ENCODE data around the gene KIFC3. TPM values are rescaled to one million over a fixed set of nuclear protein-coding genes. Genes with fewer than 3 reads are reported as not detected.

KIFC3 gene
- total RNA-seq, 6 donors from 2014 or later = 82.6 to 340 (median 110) TPM

DNA sequence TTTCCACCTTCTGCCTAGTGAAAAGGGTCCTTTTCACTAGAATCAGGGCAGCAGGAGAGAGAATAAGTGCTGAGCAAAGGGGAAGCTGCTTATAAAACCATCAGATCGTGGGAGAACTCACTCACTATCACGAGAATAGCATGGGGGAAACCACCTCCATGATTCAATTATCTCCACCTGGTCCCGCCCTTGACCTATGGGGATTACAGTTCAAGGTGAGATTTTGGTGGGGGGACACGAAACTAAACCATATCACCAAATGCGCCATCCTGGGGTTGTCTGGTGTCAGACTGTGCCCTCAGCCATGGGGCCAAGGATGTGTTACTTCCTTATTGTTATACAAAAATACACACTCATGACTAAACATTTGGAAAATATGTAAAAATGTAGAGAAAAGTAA is 77.1 kb downstream of the KIFC3 start:
- WGBS, 2 donors = 61 to 76% methylated on average over 5 of the region's 5 CpGs
- Histone ChIP-seq H3K9me3 (no peaks in the 10 kb centered on the region), H3K36me3 (no peaks in the 10 kb centered on the region), H3K4me3 (no peak overlapping the region), H3K27me3 (no peaks in the 10 kb centered on the region), H3K4me1 (no peaks in the 10 kb centered on the region), H3K27ac (no peak overlapping the region)
- no peak for DNase-seq
- ATAC-seq (ENCODE audit: low FRiP score in 2 of 2) = no peak
- TF ChIP-seq, protein P1, sequence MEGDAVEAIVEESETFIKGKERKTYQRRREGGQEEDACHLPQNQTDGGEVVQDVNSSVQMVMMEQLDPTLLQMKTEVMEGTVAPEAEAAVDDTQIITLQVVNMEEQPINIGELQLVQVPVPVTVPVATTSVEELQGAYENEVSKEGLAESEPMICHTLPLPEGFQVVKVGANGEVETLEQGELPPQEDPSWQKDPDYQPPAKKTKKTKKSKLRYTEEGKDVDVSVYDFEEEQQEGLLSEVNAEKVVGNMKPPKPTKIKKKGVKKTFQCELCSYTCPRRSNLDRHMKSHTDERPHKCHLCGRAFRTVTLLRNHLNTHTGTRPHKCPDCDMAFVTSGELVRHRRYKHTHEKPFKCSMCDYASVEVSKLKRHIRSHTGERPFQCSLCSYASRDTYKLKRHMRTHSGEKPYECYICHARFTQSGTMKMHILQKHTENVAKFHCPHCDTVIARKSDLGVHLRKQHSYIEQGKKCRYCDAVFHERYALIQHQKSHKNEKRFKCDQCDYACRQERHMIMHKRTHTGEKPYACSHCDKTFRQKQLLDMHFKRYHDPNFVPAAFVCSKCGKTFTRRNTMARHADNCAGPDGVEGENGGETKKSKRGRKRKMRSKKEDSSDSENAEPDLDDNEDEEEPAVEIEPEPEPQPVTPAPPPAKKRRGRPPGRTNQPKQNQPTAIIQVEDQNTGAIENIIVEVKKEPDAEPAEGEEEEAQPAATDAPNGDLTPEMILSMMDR (IDR thresholded peaks at IDR 0.05) = no peak
- TF ChIP-seq POLR2A (IDR thresholded peaks at IDR 0.05) (no peak), EP300 (IDR thresholded peaks at IDR 0.05) (no peak), POLR2AphosphoS5 (IDR thresholded peaks at IDR 0.05) (no peak)

DNA sequence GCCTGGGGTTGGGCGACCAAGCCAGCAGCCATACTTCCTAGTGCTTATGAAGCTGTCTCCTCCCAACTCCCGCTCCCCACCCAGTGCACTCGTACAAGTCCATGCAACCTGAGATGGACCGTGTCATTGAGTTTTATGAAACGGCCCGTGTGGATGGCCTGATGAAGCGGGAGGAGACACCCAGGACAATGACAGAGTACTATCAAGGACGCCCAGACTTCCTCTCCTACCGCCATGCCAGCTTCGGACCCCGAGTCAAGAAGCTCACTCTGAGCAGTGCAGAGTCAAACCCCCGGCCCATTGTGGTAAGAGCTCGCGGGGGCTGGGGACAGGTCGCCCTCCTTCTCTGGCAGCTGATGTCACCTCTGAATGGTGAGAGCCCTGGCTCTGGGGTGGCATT is 77.8 kb downstream of the KIFC3 start:
- TF ChIP-seq POLR2AphosphoS5 (IDR thresholded peaks at IDR 0.05) = no peak
- no peak for TF ChIP-seq EP300 (IDR thresholded peaks at IDR 0.05)
- no peak for TF ChIP-seq POLR2A (IDR thresholded peaks at IDR 0.05)
- Histone ChIP-seq H3K27ac (no peak overlapping the region), H3K9me3 (no peaks in the 10 kb centered on the region), H3K27me3 (no peaks in the 10 kb centered on the region), H3K4me1 (no peaks in the 10 kb centered on the region), H3K36me3 (no peaks in the 10 kb centered on the region), H3K4me3 (no peak overlapping the region)
- ATAC-seq (ENCODE audit: low FRiP score in 2 of 2) (no peak), DNase-seq (no peak)
- WGBS, 2 donors = 71 to 73% methylated on average over 15 of the region's 15 CpGs

DNA sequence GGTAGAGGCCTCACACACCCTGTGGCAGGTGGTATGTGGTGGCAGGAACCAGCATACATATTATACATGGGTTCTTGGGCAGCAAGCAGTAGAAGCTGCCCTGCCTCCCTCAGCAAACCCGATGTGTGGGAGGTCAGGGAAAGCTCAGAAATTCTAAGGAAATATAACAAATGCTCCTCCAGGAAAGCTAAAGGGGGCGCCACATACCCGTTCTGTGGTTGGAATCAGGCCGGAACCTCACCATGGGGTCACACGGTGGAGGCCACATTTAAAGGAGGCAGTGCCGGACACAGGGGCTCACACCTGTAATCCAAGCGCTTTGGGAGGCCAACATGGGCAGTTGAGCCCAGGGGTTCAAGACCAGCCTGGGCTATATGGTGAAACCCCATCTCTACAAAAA is 79.1 kb downstream of the KIFC3 start:
- 63 to 82% methylated on average over 4 to 7 of the region's 7 CpGs for WGBS, 2 donors
- Histone ChIP-seq H3K27me3 (no peaks in the 10 kb centered on the region), H3K9me3 (no peaks in the 10 kb centered on the region), H3K27ac (no peak overlapping the region), H3K4me3 (no peak overlapping the region), H3K4me1 (no peaks in the 10 kb centered on the region), H3K36me3 (no peaks in the 10 kb centered on the region)
- DNase-seq = no peak
- ATAC-seq (ENCODE audit: low FRiP score in 2 of 2) = no peak
- TF ChIP-seq, protein P1 (IDR thresholded peaks at IDR 0.05) = no peak
- TF ChIP-seq EP300 (IDR thresholded peaks at IDR 0.05) = no peak
- no peak for TF ChIP-seq POLR2AphosphoS5 (IDR thresholded peaks at IDR 0.05)
- TF ChIP-seq POLR2A (IDR thresholded peaks at IDR 0.05) = no peak

DNA sequence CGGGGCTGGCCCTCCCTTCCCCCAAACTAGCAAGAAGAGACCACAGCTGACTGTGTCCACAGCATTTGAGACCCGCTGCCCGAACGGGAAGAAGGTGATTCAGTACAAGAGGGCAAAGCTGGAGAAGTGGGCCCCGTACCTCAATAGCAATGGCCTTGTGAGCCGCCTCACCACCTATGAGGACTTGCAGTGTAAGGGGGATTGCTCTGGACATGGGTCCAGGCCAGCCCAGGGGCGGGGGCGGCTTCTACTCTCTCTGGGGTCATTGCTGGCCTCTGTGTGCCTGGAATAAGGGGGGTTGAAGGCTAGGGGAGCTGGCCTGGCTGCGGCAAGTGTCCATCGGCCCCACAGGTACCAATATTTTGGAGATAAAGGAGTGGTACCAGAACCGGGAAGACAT is 79.6 kb downstream of the KIFC3 start:
- no peak for TF ChIP-seq POLR2AphosphoS5 (IDR thresholded peaks at IDR 0.05)
- TF ChIP-seq POLR2A (IDR thresholded peaks at IDR 0.05) = no peak
- TF ChIP-seq, protein P1 (IDR thresholded peaks at IDR 0.05) = no peak
- TF ChIP-seq EP300 (IDR thresholded peaks at IDR 0.05) = no peak
- H3K27ac ChIP-seq = no peak overlapping the region
- no peak for DNase-seq
- 77 to 82% methylated on average over 9 to 10 of the region's 11 CpGs for WGBS, 2 donors
- no peaks in the 10 kb centered on the region for H3K9me3 ChIP-seq
- H3K27me3 ChIP-seq = no peaks in the 10 kb centered on the region
- no peak overlapping the region for H3K4me3 ChIP-seq
- H3K36me3 ChIP-seq = no peaks in the 10 kb centered on the region
- no peaks in the 10 kb centered on the region for H3K4me1 ChIP-seq
- no peak for ATAC-seq (ENCODE audit: low FRiP score in 2 of 2)

DNA sequence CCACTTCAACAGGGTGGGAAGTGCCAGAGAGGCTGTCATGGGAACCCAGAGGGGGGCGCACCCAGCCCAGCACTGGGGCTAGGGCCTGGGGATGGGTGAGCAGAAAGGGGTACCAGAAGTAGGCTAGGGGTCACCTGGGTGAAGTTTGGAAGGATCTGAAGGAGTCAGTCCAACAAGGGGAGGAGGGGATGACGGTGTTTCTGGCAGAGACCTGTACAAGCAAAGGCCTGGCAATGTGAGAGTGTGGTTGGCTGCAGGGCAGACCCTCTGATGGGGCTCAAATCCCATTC is 80.1 kb downstream of the KIFC3 start:
- no peak for TF ChIP-seq POLR2A (IDR thresholded peaks at IDR 0.05)
- TF ChIP-seq EP300 (IDR thresholded peaks at IDR 0.05) = no peak
- TF ChIP-seq, protein P1 (IDR thresholded peaks at IDR 0.05) = no peak
- Histone ChIP-seq H3K4me3 (no peak overlapping the region), H3K36me3 (no peaks in the 10 kb centered on the region), H3K4me1 (no peaks in the 10 kb centered on the region), H3K27me3 (no peaks in the 10 kb centered on the region), H3K27ac (no peak overlapping the region), H3K9me3 (no peaks in the 10 kb centered on the region)
- DNase-seq (no peak), ATAC-seq (ENCODE audit: low FRiP score in 2 of 2) (no peak)
- WGBS, 2 donors = 82 to 100% methylated on average over 1 to 2 of the region's 2 CpGs
